Colon (tissue), 2 donors: ENCODE measurements around the gene STX8.
"Not testable (repeated sequence)": the region's sequence is repeated elsewhere in the genome, so short reads cannot be mapped to it uniquely, and the experiment has no call there.

Experiments
- FAIRE-seq: peaks from 2 replicates; lab custom pipeline; 2012; peaks lifted over from hg19 to GRCh38; lab: Jason Lieb, UNC
- donor health status: control.
- donor health status: control.

Gene STX8

DNA sequence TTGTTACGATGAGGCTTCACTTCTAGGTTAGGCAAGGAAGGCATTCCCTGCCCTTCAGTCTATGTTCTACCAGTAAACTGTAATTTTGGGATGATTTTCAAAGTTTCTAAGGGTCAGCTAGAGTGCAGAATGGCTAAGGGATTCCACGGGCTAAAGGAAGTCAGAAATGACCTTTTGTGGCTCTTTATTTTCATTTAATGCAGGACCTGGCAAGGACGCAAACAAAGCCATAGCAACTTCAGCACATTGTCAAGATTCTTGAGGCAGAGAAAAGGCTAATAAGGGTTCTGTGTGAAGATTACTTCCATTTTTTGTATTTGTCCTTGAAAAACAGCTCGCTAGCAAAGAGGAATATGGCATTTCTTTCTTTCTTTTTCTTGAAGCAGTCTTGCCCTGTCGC lies 76.6 kb downstream of the STX8 start:
- no peak for FAIRE-seq

DNA sequence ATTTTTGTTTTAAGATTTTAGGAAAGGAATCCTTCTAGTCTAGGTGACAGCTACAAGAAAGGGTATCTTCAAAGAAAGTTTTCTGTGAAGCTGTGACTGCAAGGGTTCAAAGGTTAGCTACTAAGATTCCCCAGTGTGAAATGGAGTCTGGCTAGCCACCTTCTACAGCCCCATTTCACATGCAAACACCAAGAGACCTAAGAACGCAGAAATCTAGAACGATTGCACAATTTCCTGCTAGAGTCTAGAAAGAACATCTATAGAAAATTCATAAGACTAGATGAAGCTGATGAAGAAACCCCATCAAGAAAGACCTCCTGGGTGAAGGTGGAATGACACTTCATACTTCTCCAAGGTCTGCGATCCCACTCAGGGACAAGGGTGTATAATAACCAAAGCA lies 77.1 kb downstream of the STX8 start:
- FAIRE-seq: no peak

DNA sequence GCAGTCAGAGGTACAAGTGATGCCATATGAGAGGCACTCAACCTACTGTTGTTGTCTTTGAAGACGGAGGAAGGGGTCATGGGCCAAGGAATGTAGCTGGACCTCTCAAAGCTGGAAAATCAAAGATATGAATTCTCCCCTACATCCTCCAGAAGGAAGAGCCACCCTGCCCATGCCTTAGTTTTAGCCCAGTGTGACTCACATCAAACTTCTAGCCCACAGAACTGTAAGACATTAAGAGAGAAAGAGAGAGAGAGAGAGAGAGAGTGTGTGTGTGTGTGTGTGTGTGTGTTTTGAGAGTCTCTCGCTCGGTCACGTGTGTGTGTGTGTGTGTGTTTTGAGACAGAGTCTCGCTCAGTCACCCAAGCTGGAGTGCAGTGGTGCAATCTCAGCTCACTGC lies 87.1 kb downstream of the STX8 start:
- no peak for FAIRE-seq

DNA sequence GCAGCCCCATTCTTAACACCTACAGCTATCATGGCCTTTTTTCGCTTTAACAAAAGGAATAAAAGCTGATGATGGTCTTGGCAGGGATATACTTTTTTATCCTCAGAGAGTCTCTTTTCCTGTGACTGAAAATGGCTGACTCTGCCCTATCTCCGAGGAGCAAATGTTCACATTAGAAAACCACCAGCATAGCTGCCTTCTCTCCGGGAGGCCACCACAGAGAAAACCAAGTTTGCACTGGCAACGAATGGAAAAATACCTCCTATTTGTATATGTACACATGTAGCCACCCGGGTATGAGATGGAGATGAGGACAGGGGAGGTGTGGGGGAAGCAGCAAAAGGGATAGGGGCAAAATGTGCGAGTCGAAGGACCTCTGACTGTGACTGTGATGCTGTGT lies 88.2 kb downstream of the STX8 start:
- no peak for FAIRE-seq

DNA sequence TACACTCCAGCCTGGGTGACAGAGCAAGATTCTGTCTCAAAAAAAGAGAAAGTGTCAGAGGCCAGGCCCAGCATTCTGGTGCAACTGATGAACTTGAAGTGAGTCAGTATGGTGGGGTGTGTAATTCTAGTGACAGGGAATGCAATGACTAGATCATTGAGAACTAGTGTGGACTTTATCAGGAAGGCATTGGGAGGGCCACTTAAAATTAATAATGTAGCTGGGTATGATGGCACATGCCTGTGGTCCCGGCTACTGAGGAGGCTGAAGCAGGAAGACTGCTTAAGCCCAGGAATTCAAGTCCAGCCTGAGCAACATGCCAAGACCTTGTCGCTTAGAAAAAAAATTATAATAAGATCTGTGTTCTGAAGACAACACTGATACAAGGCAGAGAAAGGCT lies 90.8 kb downstream of the STX8 start:
- FAIRE-seq: no peak

DNA sequence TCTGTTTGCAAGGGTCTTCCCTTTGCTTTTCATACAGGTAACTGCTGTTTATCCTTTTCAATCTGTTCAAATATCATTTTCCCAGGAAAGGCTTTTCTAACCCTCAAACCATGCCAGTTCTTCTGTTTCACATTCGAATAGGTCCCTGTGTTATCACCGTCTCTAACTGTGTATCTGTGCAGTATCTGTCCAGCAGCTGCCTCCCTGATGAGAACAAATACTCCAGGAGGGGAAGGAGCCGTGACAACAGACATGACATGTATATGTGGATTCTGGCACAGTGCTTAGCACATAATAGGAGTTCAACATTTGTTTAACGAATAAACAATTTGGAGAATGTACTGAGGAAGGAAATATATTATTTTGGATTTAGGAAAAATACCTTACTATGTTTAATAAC lies 95.7 kb downstream of the STX8 start:
- FAIRE-seq: no peak

DNA sequence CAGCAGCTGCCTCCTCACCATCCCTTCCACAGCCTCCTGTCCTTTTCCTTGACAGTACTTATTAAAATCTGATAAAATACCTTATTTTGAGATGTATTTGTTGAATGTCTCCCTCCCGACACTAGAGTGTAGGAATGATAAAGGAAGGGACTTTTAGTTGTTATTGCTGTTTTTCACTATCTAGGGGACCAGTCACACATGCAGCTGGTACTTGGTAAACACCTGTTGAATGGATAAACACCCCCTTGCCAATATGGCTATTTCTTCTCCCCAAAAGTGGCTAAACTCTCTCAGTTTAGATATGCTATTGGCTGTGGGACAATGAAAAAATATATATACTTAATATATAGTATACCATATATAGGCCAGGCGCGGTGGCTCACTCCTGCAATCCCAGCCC lies 96.7 kb downstream of the STX8 start:
- no peak for FAIRE-seq

DNA sequence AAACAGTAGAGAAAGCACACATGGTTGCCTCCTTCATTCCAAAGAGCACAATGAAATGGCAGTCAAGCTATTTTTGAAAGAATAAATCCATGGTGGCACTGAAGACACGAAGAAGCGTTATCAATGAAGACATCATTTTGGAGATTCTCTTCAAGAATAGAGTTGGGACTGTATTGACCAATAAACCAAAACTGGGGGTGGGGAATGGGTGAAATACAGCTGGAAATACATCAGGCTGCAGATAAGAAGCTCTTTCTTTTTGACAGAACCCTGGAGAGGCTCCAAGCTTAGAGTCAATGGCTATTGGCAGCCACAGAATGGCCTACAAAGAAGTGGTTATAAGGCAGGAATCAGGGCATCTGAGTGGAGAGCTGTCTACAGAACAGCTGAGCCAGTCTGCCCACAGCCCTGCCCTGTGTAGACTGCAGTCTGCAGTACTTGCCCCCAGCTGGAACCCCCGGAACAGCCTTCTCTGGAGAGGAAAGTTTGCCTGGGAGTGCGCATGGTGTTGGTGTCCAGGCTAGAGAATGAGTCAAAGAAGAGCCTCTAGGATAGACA lies 100.4 kb downstream of the STX8 start:
- FAIRE-seq: no peak

DNA sequence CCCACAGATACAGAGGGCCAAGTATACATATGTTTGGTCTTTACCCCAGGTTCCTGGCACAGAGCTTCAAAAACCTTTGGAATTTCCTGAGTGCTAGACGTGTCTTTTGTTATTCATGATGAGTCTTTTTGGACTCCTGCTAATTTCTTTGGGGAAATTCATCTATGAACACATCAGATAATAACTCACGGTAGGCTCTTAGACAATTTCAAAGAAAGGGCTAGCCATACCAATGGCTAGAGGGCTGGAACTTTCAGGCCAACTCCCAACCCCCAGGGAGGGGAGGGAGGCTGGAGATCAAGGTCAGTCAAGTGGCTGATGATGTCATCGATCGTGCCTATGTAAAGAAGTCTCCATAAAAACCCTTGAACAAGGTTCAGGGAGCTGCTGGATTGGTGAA lies 101.9 kb downstream of the STX8 start:
- no peak for FAIRE-seq

DNA sequence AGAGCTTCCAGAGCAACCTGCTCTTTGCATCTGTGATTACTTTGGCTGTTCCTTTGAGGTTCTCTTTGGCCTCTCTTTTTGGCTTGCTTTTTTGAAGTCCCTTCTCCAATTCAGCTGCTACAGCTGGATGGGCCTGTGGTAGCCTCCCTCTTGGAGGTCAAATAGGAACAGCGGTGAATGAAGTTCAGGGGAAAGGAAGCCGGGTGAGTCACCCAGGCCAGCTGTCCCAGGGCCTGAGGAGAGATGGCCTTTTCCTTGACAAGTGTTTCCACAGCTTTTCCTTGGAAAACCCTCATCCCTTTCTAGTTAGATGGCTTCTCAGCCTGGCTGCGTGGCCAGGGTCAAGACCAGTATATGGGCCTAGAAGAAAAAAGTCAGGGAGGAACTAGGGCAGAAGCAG lies 103.1 kb downstream of the STX8 start:
- FAIRE-seq: no peak

DNA sequence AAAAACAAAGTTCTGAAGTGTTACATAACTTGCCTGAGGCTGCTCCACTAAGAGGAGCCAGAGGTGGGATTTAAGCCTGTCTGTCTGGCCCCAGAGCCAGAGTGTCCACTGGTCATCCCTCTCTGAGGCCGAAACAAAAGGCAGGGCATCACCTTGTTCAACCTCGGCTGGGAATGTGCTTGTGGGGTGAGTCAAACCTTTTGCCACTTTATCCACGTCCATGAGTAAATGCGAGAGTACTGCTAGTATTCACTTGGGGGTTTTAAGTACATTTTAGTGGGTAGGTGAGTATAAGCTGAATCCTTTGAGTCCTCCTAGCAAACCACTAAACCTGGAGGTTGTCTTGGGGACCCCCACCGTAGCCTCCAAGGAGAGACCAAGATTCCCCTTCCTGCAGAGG lies 103.5 kb downstream of the STX8 start:
- no peak for FAIRE-seq

DNA sequence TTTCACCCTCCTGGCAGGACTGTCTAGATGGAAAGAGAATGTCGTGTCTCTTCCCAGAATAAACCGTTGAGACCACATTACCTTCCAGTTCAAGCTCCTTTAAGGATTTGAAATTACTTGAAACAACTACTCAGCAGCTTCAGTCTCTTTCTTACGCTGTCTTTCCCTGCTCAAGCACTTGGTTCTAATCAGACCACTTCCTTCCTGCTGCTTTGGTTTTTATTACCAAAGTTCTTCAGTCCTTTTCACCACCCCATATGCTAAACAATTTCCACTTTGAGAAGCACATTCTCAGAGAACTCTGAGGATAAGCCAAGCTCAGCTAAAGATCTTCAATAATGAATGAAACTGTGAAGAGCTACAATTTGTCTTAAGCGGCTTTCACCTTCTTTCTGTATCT lies 105.4 kb downstream of the STX8 start:
- FAIRE-seq: no peak

DNA sequence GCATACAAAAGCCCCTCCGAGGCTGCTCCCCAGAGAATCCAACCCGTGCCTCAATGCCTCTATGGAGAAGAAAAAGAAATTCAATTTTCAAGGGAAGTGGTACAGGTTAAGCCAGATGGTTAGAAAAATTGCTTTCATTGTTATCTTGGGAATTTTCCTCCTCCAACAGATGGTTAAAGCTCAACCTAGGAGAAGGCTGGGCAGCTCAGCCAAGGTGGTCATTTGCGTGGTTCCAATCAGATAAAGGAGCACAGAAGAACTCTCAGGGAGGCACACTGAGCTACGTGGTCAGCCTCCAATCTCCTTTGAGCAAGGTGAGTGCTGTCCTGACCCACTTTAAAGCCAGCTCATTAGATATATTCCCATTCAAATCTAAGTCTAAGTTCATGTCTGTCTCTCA lies 106.7 kb downstream of the STX8 start:
- FAIRE-seq: no peak

DNA sequence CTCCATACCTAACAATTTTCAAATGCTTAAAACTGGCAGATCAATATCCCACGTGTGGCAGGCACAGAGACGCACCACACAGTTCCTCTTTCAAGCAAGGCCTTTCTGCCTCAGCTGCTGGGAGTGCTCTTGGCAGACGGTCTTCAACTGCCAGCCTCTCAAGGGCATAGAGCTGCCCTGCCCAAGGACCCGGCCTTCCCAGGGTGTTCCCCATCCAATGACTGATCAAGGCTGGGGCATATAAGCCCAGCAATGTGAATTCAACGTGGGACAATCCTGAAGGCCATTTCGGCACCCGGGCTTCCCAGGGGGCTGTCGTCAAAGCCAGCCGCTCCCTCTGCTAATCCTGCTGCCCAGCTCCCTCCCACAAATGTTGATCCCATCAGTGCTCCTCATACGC lies 107.1 kb downstream of the STX8 start:
- FAIRE-seq: no peak

DNA sequence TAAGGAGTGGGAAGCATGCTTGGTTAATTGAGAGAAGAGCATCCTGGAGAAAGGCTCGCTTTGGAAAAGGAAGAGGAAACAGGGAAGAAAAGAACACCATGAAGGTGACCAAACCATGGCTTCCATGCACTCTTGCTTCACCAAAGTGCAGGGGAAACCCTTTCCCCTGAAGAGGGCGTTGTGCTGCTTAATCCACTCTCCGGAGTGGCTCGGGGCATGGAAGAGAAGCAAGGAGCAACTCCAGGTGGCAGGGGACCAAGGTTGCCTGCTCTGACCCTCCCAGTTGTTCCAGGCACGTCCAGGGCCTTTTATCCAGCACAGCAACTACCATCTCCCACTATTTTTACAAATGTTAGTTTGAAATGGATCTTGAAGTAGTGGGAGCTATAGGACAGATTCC lies 108.1 kb downstream of the STX8 start:
- FAIRE-seq: no peak

DNA sequence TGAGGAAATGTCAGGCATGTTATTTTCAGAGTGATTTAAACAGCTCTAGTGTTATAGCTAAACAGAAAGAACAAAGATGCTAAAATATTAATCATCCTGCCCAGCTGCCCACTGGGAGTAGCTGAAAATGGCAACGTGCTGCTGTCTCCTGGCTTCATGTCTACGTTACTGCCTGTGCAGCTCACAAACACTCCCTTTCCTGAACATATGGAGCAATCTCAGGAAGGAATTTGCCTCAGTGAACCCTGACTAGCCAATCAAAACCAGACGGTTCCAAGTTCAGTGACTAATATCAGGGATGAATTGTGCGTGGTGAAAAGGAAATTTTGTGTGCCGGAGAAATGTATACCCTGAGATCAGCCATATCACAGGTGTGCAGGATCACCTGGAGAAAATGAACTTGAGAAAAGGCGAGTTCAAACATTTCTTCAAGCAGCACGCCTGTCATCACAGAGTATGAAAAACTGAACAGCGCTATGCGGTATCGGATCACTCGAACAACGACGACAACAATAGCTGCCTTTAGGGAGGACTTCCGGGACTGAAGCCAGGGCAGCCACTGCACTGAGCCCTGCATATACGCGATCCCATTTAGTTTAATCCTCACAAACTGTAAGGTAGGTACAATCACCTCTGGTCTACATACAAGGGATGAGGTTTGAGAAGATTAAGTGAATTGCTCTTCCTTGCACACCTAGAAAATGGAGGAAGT lies 110.3 kb downstream of the STX8 start:
- FAIRE-seq: no peak

DNA sequence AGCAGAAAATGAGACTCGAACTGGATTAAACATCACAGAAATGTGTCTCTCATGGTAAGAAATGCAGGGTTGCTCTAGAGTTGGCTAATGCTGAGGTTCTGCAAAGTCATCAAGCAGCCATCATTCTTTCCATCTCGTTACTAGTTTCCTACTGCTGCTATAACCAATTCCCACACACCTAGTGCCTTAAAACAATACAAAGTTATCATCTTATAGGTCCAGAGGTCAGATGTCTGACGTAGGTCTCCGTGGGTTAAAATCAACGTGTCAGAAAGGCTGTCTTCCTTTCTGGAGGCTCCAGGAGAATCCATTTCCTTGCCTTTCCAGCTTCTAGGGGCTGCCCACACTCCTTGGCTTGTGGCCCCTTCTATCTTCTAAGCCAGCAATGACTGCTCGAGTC lies 118.6 kb downstream of the STX8 start:
- FAIRE-seq: no peak

DNA sequence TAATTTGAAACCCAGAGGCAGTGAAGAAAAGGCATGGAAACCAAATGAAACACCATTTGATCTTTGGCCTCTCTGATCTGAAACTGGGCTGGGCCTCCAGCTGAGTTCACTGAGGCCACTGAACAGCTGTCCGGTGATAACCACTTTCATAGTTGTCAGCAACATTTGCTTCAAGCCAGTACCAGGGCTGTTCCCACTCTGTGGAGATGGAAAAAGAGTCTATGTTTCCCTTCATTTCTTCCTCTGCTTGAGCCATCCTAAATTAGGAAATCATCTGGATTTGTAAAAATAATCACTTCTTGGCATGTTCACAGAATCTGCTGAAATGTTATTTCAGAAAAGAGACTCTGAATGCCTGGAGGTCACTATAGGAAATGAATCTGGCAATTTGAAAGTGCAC lies 119.3 kb downstream of the STX8 start:
- no peak for FAIRE-seq

DNA sequence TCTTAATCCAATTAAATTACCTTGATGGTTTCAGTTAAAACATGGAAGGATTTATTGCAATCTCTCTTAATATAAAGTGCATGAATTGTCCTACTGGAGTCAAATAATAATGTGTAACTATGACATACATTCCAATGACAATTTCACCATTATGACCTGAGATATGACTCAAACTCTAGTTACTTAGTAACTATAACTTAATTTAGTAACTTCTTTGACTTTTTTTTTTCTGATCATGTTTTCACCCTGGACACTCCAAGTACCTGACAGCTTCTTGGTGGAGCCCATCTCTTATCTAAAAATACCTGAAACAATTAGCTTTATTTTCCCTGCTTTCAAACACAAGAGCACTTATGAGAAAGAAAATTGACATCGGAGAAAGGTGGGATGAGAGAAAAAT lies 123.7 kb downstream of the STX8 start:
- FAIRE-seq: no peak

DNA sequence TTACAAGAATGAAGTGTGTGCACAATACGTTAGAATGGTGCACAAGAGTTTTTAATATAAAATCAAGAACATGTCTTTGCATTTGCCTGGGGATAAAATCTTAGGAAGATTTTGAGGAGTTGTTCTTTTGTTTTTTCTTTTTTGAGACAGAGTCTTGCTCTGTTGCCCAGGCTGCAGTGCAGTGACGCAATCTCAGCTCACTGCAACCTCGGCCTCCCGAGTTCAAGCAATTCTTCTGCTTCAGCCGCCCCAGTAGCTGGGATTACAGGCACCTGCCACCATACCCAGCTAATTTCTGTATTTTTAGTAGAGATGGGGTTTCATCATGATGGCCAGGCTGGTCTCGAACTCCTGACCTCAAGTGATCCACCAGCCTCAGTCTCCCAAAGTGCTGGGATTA lies 128.3 kb downstream of the STX8 start:
- FAIRE-seq: not testable (repeated sequence)

DNA sequence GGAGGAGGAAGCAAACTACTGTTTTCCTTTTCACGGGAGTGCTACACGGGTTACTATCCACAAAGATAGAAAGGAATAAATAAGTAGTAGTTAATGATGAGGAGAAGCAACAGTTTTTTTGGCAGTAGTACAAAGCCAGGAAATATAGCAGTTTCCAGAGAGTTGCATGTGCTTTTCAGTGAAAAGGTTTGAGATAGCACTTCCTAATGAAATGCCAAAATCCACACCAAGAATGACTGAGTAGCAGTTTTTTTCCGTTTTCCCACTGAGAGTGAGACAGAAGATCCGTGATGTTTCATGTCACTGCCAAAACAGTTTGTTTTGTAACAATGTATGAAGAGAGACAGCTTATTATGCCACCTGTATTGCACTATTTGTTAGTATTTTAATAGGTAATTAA lies 129.1 kb downstream of the STX8 start:
- FAIRE-seq: no peak

DNA sequence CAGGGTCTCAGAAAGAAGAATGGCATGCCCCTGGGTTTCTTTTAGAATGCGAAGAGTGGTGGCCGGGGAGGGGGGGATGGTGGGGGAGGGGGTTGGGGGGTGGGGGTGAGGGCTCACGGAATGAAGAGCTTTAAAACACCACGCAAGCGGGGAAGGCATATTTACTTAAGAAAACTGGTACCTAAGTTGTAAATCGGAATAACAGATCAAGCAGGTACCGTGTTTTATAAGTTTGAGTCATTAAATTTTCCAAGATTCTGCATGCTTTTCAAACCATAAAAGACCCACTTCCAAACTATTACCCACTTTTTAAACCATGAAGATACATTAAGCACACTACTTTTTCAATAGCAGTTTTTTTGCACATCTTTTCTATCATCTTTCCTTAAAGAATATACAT lies 130.2 kb downstream of the STX8 start:
- FAIRE-seq: no peak

DNA sequence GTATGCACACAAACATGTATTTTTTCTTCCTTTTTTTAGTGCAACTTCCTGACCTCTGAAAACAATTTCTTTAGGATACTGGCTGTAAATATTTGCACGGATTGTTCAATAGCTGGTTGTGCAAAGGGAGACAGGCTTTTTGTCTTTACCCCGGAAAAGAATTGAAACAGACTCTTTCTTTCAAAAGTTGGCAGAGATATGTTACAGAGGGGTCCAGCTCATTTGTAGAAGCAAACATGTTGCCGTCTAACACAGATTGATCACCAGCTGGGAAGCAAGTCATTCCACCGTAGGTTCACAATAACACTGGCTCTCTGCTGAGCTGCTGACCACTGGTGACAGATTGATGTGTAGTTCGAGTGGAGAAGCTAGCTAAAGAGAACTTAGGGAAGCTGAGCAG lies 130.9 kb downstream of the STX8 start:
- no peak for FAIRE-seq

DNA sequence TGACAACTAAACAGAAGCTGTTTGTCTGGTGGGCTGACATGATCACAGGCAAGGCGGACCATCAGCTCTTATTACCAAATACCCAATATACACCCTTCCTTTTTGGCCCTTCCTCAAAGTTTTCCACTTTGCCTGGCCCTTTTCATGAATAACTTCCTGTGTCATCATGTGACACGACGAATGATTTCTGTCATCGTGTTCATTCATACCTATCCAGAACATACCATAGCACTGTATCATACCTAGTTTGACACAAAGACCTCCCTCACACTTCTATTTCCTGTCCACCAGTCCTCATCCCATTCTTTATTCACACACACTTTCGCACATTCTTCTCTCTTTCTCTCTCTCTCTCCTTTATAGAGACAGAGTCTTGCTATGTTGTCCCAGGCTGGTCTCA lies 131.8 kb downstream of the STX8 start:
- no peak for FAIRE-seq

DNA sequence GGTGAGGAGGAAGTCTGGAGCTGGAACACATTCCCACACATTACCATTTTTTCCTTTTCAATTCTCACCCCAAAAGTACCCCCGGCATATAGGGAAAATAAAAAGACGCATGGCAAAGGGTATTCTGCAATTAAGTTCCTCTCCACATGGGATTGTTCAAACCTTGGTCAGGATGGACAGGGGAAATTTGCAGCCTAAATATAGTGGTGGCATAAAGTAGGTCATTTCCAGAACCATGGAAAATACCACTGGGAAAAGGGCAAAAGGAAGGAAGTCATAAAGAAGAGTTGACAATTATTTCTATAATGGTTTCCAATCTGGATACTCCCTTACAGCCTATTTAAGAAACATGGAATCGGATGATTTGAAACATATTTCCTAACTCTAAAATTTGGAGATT lies 135.8 kb downstream of the STX8 start:
- no peak for FAIRE-seq
